GM10248 (cell line): ENCODE measurements around the gene NR4A1.

Experiments
- CTCF ChIA-PET: fragments of 300-600 bp; sonication (Branson Sonifier 250); formaldehyde crosslinking; extraction: SDS; loops from one replicate; lab custom pipeline; 2021; ENCODE audit warnings: antibody characterized with exemption; lab: Yijun Ruan, JAX
- POLR2A ChIA-PET: fragments of 350-650 bp; sonication (Branson Sonifier 250); formaldehyde crosslinking; extraction: SDS; loops from one replicate; lab custom pipeline; 2020; ENCODE audit warnings: antibody characterized with exemption; lab: Yijun Ruan, JAX
- DNase-seq: peaks from one replicate; pipeline ENCODE4 v3.0.0; 2012; ENCODE audit errors: extremely low spot score
- TF ChIP-seq, protein P1 (sequence below): IDR thresholded peaks from 2 replicates; pipeline ENCODE4 v1.5.1; 2012; ENCODE audit warnings: mild to moderate bottlenecking, low read depth; ENCODE audit errors: extremely low read depth, missing control alignments, control extremely low read depth

NR4A1 gene

GRCh38 chr12:52059582-52060497, 8.6 kb downstream of the NR4A1 start:
- no peak for DNase-seq
- ChIA-PET POLR2A (interaction anchor here (2.5 kb wide), 1 partner anchor 9 kb away, joined by 7 read pairs; the partner anchor contains the start of gene NR4A1), CTCF (interaction anchor here (1.1 to 42.5 kb wide), 5 partner anchors 9 to 58 kb away, joined by 3 to 1220 read pairs (median 9); partner anchors contain the start of gene ATG101)
- TF ChIP-seq, protein P1, sequence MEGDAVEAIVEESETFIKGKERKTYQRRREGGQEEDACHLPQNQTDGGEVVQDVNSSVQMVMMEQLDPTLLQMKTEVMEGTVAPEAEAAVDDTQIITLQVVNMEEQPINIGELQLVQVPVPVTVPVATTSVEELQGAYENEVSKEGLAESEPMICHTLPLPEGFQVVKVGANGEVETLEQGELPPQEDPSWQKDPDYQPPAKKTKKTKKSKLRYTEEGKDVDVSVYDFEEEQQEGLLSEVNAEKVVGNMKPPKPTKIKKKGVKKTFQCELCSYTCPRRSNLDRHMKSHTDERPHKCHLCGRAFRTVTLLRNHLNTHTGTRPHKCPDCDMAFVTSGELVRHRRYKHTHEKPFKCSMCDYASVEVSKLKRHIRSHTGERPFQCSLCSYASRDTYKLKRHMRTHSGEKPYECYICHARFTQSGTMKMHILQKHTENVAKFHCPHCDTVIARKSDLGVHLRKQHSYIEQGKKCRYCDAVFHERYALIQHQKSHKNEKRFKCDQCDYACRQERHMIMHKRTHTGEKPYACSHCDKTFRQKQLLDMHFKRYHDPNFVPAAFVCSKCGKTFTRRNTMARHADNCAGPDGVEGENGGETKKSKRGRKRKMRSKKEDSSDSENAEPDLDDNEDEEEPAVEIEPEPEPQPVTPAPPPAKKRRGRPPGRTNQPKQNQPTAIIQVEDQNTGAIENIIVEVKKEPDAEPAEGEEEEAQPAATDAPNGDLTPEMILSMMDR: no peak

DNA sequence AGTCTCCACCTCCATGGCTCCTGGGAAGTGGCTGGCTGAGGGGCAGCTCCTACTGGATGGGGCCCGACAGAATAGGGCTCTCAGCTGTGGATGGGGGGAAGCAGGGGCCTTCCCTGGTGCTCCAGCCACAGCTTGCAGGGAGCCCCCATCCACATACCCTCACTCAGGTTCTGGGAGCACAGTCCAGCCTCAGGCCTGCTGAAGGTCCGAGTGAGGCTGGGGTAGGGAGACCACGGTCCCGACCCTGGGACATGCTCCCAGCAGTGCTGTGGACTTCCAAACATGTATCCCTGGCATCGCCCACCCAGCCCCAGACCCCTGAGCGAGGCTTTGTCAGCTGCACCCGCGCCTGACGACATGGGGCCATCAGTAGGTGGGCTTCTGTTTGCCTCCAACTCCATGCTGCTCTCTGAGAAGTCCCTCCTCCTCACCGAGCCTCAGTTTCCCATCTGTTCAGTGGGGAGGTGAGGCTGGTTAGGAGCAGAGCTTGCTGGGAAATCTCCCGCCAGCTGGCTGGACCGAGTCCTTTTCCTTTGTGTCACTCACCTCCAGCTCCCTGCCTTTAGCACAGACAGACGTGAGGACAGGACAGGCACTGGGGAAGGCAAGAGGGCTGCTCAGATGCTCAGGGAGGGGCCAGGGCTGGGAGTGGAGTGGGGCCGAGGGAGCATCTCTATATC, 9.4 kb downstream of the NR4A1 start:
- POLR2A ChIA-PET: interaction anchor here (2.5 kb wide), 1 partner anchor 10 kb away, joined by 7 read pairs; the partner anchor contains the start of gene NR4A1
- CTCF ChIA-PET: interaction anchor here (1.2 to 42.5 kb wide), 5 partner anchors 8 to 57 kb away, joined by 4 to 1220 read pairs (median 9); partner anchors contain the start of genes ATG101 and NR4A1
- DNase-seq: no peak
- TF ChIP-seq, protein P1: no peak

DNA sequence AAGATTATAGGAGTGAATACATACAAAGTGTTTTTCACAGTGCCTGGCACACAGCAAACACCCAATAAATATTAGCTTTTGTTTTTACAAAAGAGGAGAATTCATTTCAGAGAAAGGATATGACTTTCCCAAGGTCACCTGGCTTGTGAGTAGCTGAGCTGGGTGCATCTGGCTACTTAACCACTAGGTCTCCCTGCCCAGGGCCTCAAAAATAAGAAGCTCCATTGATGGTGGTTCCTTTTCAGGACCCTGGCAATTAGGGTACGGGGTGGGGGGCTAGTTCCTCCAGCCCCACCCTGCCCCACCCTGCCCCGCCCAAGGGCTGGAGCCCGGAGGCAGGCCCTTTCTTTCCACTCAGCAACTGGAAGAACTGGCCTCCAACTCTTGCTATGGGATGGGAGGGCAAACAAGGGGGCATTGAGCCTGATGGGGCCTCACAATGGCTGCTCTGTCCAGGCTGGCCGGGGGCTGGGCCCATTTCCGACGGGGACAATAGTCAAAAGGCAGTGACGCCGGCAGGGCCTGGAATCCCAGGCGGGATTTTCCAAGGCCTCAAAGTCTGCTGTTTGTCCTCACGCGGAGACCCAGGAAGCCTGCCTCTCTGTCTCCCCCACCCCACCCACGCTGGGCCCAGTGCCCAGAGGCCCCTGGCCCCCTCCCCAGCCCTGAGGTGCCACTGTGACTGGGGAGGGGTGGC, 10.4 kb downstream of the NR4A1 start:
- TF ChIP-seq, protein P1: no peak
- CTCF ChIA-PET: interaction anchor here (1.0 to 42.5 kb wide), 4 partner anchors 10 to 29 kb away, joined by 3 to 1220 read pairs (median 18); partner anchors contain the start of genes ATG101 and NR4A1
- POLR2A ChIA-PET: interaction anchor here (1.1 to 2.5 kb wide), 2 partner anchors 11 to 29 kb away, joined by 3 to 7 read pairs; partner anchors contain the start of gene NR4A1
- DNase-seq: no peak

DNA sequence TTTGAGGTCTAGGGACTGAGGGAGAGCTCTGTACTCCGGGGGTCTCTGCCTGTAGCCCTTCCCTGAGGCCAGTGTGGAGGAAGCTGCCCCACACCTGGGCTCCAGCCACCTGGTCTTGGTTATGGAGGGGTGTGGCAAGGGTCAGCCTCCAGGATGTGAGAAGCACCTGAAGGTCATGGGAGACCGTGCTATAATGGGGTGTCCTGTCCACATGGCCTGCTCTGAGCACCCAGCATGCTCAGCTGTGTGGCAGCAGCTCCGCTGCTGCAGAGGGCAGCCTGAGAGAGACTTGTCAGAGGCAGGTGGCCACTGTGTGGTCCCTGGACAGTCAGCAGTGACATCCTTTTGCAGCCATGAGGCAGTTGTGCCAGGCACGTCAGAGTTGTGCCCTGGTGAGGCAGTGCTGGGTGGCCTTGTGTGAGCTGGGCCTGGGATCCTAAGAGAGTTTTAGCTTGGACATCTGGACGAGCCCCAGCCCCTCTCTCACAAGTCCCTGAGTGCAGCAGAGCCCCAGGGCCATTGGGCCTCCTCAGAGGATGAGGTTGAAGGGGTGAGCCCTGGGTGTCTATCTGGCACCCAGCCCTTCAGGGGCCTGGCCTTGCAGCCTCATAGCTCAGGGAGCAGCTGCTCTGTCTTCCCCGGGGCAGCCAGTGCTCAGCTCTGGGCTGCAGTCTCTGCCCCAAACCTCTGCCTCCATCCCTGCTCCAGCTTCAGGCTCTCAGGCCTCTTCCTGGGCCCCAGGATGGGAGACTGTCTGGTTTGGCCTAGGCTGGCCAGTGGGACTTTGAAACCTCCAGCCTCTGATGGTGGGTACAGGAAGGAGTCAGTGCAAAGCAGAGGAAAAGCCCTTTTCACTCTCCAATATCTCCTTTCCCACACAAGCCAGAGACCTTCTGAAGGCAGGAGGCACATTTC, 11.2 kb downstream of the NR4A1 start:
- ChIA-PET POLR2A (interaction anchor here (1.1 to 1.3 kb wide), 2 partner anchors 11 to 30 kb away, joined by 3 to 4 read pairs; partner anchors contain the start of gene NR4A1), CTCF (interaction anchor here (0.8 to 42.5 kb wide), 6 partner anchors 9 to 30 kb away, joined by 3 to 1220 read pairs (median 6); partner anchors contain the start of genes ATG101 and NR4A1)
- no peak for DNase-seq
- TF ChIP-seq, protein P1: no peak

GRCh38 chr12:52063082-52063924, 12.1 kb downstream of the NR4A1 start:
- CTCF ChIA-PET: interaction anchor here (0.8 to 42.5 kb wide), 6 partner anchors 8 to 31 kb away, joined by 3 to 1220 read pairs (median 4); partner anchors contain the start of gene ATG101
- POLR2A ChIA-PET: interaction anchor here (1.1 to 1.3 kb wide), 2 partner anchors 12 to 30 kb away, joined by 3 to 4 read pairs; partner anchors contain the start of gene NR4A1
- no peak for DNase-seq
- TF ChIP-seq, protein P1: no peak
